ENCODE data around the gene GJE1.

DNA sequence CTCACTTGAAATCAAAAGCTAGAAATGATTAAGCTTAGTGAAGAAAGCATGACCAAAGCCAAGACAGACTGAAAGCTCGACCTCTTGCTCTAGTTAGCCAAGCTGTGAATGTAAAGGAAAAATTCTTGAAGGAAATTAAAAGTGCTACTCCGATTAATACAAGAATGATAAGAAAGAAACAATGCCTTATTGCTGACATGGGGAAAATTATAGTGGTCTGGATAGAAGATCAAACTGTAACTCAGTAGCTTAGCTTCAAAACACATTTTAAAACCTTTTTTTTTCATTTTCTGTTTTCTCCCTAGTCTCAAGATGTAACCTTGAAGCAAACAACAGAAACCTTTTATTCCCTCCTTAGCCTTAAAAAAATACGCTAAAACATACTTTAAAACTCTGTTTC is 11.4 kb upstream of the GJE1 start:
- TF ChIP-seq, protein P1, sequence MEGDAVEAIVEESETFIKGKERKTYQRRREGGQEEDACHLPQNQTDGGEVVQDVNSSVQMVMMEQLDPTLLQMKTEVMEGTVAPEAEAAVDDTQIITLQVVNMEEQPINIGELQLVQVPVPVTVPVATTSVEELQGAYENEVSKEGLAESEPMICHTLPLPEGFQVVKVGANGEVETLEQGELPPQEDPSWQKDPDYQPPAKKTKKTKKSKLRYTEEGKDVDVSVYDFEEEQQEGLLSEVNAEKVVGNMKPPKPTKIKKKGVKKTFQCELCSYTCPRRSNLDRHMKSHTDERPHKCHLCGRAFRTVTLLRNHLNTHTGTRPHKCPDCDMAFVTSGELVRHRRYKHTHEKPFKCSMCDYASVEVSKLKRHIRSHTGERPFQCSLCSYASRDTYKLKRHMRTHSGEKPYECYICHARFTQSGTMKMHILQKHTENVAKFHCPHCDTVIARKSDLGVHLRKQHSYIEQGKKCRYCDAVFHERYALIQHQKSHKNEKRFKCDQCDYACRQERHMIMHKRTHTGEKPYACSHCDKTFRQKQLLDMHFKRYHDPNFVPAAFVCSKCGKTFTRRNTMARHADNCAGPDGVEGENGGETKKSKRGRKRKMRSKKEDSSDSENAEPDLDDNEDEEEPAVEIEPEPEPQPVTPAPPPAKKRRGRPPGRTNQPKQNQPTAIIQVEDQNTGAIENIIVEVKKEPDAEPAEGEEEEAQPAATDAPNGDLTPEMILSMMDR (IDR thresholded peaks at IDR 0.05; ENCODE audit: low read length), result no peak
- no peak for TF ChIP-seq EZH2 (IDR thresholded peaks at IDR 0.05; ENCODE audit: borderline replicate concordance, low read length)

All from OCI-LY1 (cell line).